ENCODE data around the gene GABRB2.

Gene GABRB2

DNA sequence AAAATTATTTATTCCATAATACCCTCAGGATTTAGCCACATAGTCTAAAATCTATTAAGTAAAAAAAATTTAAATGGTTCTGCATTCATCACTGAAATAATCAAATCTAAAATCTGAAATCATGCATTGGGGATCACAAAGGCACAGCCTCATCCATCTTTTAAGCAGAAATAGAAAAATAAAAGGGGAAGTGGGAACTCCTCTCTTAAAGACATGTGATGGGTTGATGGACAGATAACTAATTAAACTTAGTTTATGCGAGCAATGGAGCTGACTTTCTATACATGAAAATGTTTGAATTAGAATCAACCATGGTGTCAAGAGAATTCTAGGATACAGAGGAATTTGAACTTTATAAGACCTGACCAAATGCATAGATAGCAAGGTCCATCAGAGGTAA lies 170.5 kb downstream of the GABRB2 start:
- Histone ChIP-seq H3K36me3 (ENCODE audit: control insufficient read depth, insufficient read depth, low read length) (no peaks in the 10 kb centered on the region), H3K4me3 (ENCODE audit: low read length) (no peak overlapping the region), H3K4me1 (ENCODE audit: control insufficient read depth, insufficient read depth, low read length) (no peaks in the 10 kb centered on the region), H3K27ac (ENCODE audit: low read depth, low read length) (no peak overlapping the region), H3K9ac (ENCODE audit: low read length) (no peak overlapping the region), H3K27me3 (ENCODE audit: control insufficient read depth, insufficient read depth, low read length) (no peaks in the 10 kb centered on the region)

DNA sequence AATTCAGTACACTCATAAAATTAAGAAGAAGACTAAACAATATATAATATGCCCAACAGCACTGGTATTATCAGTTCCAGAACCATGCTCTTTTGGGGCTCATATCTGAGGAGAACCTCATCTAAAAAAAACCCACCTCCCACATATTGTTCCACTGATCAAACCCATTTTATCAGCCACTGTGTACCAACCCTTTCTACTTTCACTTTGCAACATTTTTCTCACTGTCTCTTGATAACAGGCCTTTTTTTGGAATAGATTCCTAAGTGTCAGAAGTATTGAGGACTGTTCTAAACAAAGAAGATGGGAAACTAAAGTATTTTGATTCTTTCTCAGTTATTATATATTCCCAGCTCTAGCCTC lies 173.2 kb downstream of the GABRB2 start:
- Histone ChIP-seq H3K27me3 (ENCODE audit: control insufficient read depth, insufficient read depth, low read length) (no peaks in the 10 kb centered on the region), H3K27ac (ENCODE audit: low read depth, low read length) (no peak overlapping the region), H3K9ac (ENCODE audit: low read length) (no peak overlapping the region), H3K36me3 (ENCODE audit: control insufficient read depth, insufficient read depth, low read length) (no peaks in the 10 kb centered on the region), H3K4me1 (ENCODE audit: control insufficient read depth, insufficient read depth, low read length) (no peaks in the 10 kb centered on the region), H3K4me3 (ENCODE audit: low read length) (no peak overlapping the region)

GRCh38 chr5:161372682-161373344 lies 173.7 kb downstream of the GABRB2 start:
- H3K27ac ChIP-seq (ENCODE audit: low read depth, low read length), result no peak overlapping the region
- no peak overlapping the region for H3K4me3 ChIP-seq (ENCODE audit: low read length)

GRCh38 chr5:161369022-161369421 lies 177.5 kb downstream of the GABRB2 start:
- H3K36me3 ChIP-seq (ENCODE audit: control insufficient read depth, insufficient read depth, low read length), result no peaks in the 10 kb centered on the region
- no peaks in the 10 kb centered on the region for H3K4me1 ChIP-seq (ENCODE audit: control insufficient read depth, insufficient read depth, low read length)
- no peak overlapping the region for H3K4me3 ChIP-seq (ENCODE audit: low read length)
- H3K27ac ChIP-seq (ENCODE audit: low read depth, low read length), result no peak overlapping the region
- no peaks in the 10 kb centered on the region for H3K27me3 ChIP-seq (ENCODE audit: control insufficient read depth, insufficient read depth, low read length)
- no peak overlapping the region for H3K9ac ChIP-seq (ENCODE audit: low read length)

More at GRCh38 chr5:161372682-161373344, 173.7 kb downstream of the GABRB2 start:
- H3K4me1 ChIP-seq (ENCODE audit: control insufficient read depth, insufficient read depth, low read length), result no peaks in the 10 kb centered on the region
- no peak overlapping the region for H3K9ac ChIP-seq (ENCODE audit: low read length)
- H3K36me3 ChIP-seq (ENCODE audit: control insufficient read depth, insufficient read depth, low read length), result no peaks in the 10 kb centered on the region
- H3K27me3 ChIP-seq (ENCODE audit: control insufficient read depth, insufficient read depth, low read length), result no peaks in the 10 kb centered on the region

DNA sequence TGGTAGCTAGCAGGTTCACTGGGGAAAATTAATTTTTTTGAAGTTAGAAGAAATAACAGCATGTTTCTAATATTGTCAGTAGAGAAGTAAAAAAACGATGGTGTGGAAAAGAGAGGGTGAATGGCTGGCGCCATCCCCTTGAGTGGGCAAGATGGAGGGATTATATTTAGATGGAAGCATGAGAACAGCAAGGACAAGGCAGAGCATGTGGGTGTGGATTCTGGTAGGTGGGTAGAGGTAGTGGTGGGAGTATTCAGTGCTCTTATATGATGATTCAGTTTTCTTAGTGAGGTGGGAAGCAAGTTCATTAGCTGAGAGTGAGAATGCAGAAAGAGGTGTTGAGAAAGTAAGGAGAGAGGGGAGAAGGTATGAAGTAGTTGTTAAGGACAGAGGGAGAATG lies 188.1 kb downstream of the GABRB2 start:
- Histone ChIP-seq H3K4me3 (ENCODE audit: low read length) (no peak overlapping the region), H3K36me3 (ENCODE audit: control insufficient read depth, insufficient read depth, low read length) (no peaks in the 10 kb centered on the region), H3K27ac (ENCODE audit: low read depth, low read length) (no peak overlapping the region), H3K9ac (ENCODE audit: low read length) (no peak overlapping the region), H3K4me1 (ENCODE audit: control insufficient read depth, insufficient read depth, low read length) (no peaks in the 10 kb centered on the region), H3K27me3 (ENCODE audit: control insufficient read depth, insufficient read depth, low read length) (no peaks in the 10 kb centered on the region)

- Histone ChIP-seq H3K27me3 (ENCODE audit: control insufficient read depth, insufficient read depth, low read length) (no peaks in the 10 kb centered on the region), H3K4me1 (ENCODE audit: control insufficient read depth, insufficient read depth, low read length) (no peaks in the 10 kb centered on the region), H3K9ac (ENCODE audit: low read length) (no peak overlapping the region), H3K4me3 (ENCODE audit: low read length) (no peak overlapping the region), H3K27ac (ENCODE audit: low read depth, low read length) (no peak overlapping the region), H3K36me3 (ENCODE audit: control insufficient read depth, insufficient read depth, low read length) (no peaks in the 10 kb centered on the region)
Observed at GRCh38 chr5:161344234-161344633, 202.3 kb downstream of the GABRB2 start.

GRCh38 chr5:161342886-161343285 lies 203.6 kb downstream of the GABRB2 start:
- Histone ChIP-seq H3K4me1 (ENCODE audit: control insufficient read depth, insufficient read depth, low read length) (no peaks in the 10 kb centered on the region), H3K27me3 (ENCODE audit: control insufficient read depth, insufficient read depth, low read length) (no peaks in the 10 kb centered on the region), H3K9ac (ENCODE audit: low read length) (no peak overlapping the region), H3K27ac (ENCODE audit: low read depth, low read length) (no peak overlapping the region), H3K4me3 (ENCODE audit: low read length) (no peak overlapping the region), H3K36me3 (ENCODE audit: control insufficient read depth, insufficient read depth, low read length) (no peaks in the 10 kb centered on the region)

GRCh38 chr5:161340012-161340411 lies 206.5 kb downstream of the GABRB2 start:
- Histone ChIP-seq H3K27ac (ENCODE audit: low read depth, low read length) (no peak overlapping the region), H3K4me3 (ENCODE audit: low read length) (no peak overlapping the region), H3K27me3 (ENCODE audit: control insufficient read depth, insufficient read depth, low read length) (no peaks in the 10 kb centered on the region), H3K36me3 (ENCODE audit: control insufficient read depth, insufficient read depth, low read length) (no peaks in the 10 kb centered on the region), H3K4me1 (ENCODE audit: control insufficient read depth, insufficient read depth, low read length) (no peaks in the 10 kb centered on the region), H3K9ac (ENCODE audit: low read length) (no peak overlapping the region)

DNA sequence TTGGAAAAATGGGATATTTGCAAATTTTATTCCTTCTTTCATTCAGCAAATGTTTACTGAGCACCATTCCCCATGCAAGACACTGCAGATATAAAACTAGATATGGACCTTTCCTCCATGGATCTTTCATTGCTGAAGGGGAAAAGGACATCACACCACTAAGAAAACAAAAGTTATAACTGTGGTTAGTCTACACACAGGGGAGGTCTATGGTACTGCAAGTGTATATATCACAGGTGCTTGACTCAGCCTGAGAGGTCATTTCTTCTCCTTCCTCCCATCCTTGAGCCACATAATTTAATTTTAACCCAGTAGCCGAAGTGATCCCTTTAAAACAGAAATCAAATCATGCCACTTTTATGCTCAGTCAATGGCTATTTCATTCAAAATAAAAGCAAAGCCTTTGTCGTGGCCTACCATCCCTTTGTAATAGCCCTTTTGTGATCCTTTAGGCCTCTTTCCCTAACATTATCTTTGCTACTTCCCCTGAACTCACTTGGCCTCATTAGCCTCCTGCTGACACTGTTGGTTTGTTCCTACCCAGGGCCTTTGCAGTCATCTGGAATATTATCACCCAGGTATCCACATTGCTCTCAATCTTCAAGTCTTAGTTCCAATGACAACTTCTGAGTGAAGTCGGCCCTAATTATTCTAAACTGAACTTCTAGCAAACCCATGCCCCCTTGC lies 213.2 kb downstream of the GABRB2 start:
- no peaks in the 10 kb centered on the region for H3K27me3 ChIP-seq (ENCODE audit: control insufficient read depth, insufficient read depth, low read length)
- H3K4me1 ChIP-seq (ENCODE audit: control insufficient read depth, insufficient read depth, low read length), result no peaks in the 10 kb centered on the region
- no peak overlapping the region for H3K9ac ChIP-seq (ENCODE audit: low read length)
- no peak overlapping the region for H3K4me3 ChIP-seq (ENCODE audit: low read length)
- no peaks in the 10 kb centered on the region for H3K36me3 ChIP-seq (ENCODE audit: control insufficient read depth, insufficient read depth, low read length)
- H3K27ac ChIP-seq (ENCODE audit: low read depth, low read length), result no peak overlapping the region

GRCh38 chr5:161332343-161332742 lies 214.2 kb downstream of the GABRB2 start:
- H3K9ac ChIP-seq (ENCODE audit: low read length), result no peak overlapping the region
- no peak overlapping the region for H3K27ac ChIP-seq (ENCODE audit: low read depth, low read length)
- no peaks in the 10 kb centered on the region for H3K4me1 ChIP-seq (ENCODE audit: control insufficient read depth, insufficient read depth, low read length)
- no peak overlapping the region for H3K4me3 ChIP-seq (ENCODE audit: low read length)
- H3K27me3 ChIP-seq (ENCODE audit: control insufficient read depth, insufficient read depth, low read length), result no peaks in the 10 kb centered on the region
- H3K36me3 ChIP-seq (ENCODE audit: control insufficient read depth, insufficient read depth, low read length), result no peaks in the 10 kb centered on the region

- no peaks in the 10 kb centered on the region for H3K27me3 ChIP-seq (ENCODE audit: control insufficient read depth, insufficient read depth, low read length)
- no peak overlapping the region for H3K27ac ChIP-seq (ENCODE audit: low read depth, low read length)
Observed at GRCh38 chr5:161314033-161314432, 232.5 kb downstream of the GABRB2 start.

DNA sequence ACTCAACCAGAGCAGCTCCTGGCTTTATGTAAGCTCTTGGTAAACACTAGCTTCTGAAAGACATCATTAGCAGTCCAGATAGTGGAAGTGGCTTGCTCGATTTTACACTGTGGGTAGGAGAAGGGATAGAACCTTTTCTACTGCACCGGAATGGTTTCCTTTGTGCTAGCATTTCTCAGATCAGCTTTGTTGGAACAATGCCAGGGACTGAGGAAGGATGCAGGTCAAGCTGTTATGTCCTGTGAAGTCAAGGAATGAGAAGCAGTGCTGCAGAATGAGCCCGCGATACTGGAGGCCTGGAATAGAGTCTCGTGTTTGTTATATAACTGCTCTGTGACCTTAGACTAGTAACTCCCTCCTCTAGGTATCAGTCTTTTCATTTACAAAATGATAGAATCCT lies 233.6 kb downstream of the GABRB2 start:
- Histone ChIP-seq H3K4me1 (ENCODE audit: control insufficient read depth, insufficient read depth, low read length) (no peaks in the 10 kb centered on the region), H3K27ac (ENCODE audit: low read depth, low read length) (no peak overlapping the region), H3K27me3 (ENCODE audit: control insufficient read depth, insufficient read depth, low read length) (no peaks in the 10 kb centered on the region)

More at GRCh38 chr5:161314033-161314432, 232.5 kb downstream of the GABRB2 start:
- H3K9ac ChIP-seq (ENCODE audit: low read length), result no peak overlapping the region
- no peaks in the 10 kb centered on the region for H3K36me3 ChIP-seq (ENCODE audit: control insufficient read depth, insufficient read depth, low read length)
- H3K4me1 ChIP-seq (ENCODE audit: control insufficient read depth, insufficient read depth, low read length), result no peaks in the 10 kb centered on the region
- no peak overlapping the region for H3K4me3 ChIP-seq (ENCODE audit: low read length)

GRCh38 chr5:161311965-161312364 lies 234.6 kb downstream of the GABRB2 start:
- no peaks in the 10 kb centered on the region for H3K4me1 ChIP-seq (ENCODE audit: control insufficient read depth, insufficient read depth, low read length)
- no peaks in the 10 kb centered on the region for H3K36me3 ChIP-seq (ENCODE audit: control insufficient read depth, insufficient read depth, low read length)
- H3K4me3 ChIP-seq (ENCODE audit: low read length), result no peak overlapping the region
- H3K27me3 ChIP-seq (ENCODE audit: control insufficient read depth, insufficient read depth, low read length), result no peaks in the 10 kb centered on the region
- H3K27ac ChIP-seq (ENCODE audit: low read depth, low read length), result no peak overlapping the region
- H3K9ac ChIP-seq (ENCODE audit: low read length), result no peak overlapping the region

More for the DNA sequence above, 233.6 kb downstream of the GABRB2 start:
- Histone ChIP-seq H3K36me3 (ENCODE audit: control insufficient read depth, insufficient read depth, low read length) (no peaks in the 10 kb centered on the region), H3K9ac (ENCODE audit: low read length) (no peak overlapping the region), H3K4me3 (ENCODE audit: low read length) (no peak overlapping the region)

Data from rectal smooth muscle tissue (tissue), 1 donor.